Mucosa of descending colon (tissue), 3 donors: ENCODE measurements around the gene KRT4. TPM values are rescaled to one million over a fixed set of nuclear protein-coding genes. Genes with fewer than 3 reads are reported as not detected.
"Not testable (repeated sequence)": the region's sequence is repeated elsewhere in the genome, so short reads cannot be mapped to it uniquely, and the experiment has no call there.

ENCODE experiments used
- ATAC-seq: fragments of 200-7000 bp; cut with Tn5 transposase; one replicate; pipeline ENCODE4 v1.9.1; 2020; ENCODE audit warnings: mild to moderate bottlenecking, moderate library complexity
- DNase-seq, 3 donors: peaks; one replicate each; pipeline ENCODE4 v3.0.0-alpha.2; 2020
- H3K36me3 ChIP-seq: fragments of 200-600 bp; one replicate; pipeline ENCODE4 v1.8.0; 2021; ENCODE audit warnings: low read depth, mild to moderate bottlenecking
- H3K4me1 ChIP-seq: fragments of 200-600 bp; one replicate; pipeline ENCODE4 v1.8.0; 2021; ENCODE audit warnings: low read depth, mild to moderate bottlenecking
- H3K4me3 ChIP-seq: fragments of 200-600 bp; one replicate; pipeline ENCODE4 v1.8.0; 2021; ENCODE audit warnings: mild to moderate bottlenecking
- H3K9me3 ChIP-seq: fragments of 200-600 bp; one replicate; pipeline ENCODE4 v1.8.0; 2021; ENCODE audit warnings: mild to moderate bottlenecking
- intact Hi-C, 2 donors: fragments of 100-400 bp; cut with DNase I in 1 of 2; cut with micrococcal nuclease in 1 of 2; formaldehyde crosslinking; loops; one replicate each; pipeline versions ENCODE4 v1.11.0 to v1.11.1; 2022; cut with DNase I, micrococcal nuclease
- total RNA-seq, 3 donors: library from RNA; stranded (reverse); fragmentation: NEBNext Ultra II Directional in 2 of 3; extraction: Animal tissue kit (Norgen Biotek cat#: 25700) in 2 of 3; gene quantifications; one replicate each; pipeline versions ENCODE4 v1.2.1 to v1.2.4, GENCODE V29; 2021 to 2023
- TF ChIP-seq, protein P1 (sequence below): fragments of 200-600 bp; IDR thresholded peaks from one replicate; pipeline ENCODE4 v1.8.0; 2022; ENCODE audit warnings: antibody characterized with exemption, mild to moderate bottlenecking
- donor health status: DM: no; HTN: no; CAD: no; lungs with moderate emphysema.
- donor health status: DM: no; HTN: no; CAD: no.
- donor health status: DM: no; HTN: yes; CAD: no.

KRT4 gene
- total RNA-seq, 3 donors from 2014 or later: not detected

GRCh38 chr12:52796839-52797528, 16.9 kb downstream of the KRT4 start:
- H3K9me3 ChIP-seq: no peaks in the 10 kb centered on the region
- TF ChIP-seq, protein P1, sequence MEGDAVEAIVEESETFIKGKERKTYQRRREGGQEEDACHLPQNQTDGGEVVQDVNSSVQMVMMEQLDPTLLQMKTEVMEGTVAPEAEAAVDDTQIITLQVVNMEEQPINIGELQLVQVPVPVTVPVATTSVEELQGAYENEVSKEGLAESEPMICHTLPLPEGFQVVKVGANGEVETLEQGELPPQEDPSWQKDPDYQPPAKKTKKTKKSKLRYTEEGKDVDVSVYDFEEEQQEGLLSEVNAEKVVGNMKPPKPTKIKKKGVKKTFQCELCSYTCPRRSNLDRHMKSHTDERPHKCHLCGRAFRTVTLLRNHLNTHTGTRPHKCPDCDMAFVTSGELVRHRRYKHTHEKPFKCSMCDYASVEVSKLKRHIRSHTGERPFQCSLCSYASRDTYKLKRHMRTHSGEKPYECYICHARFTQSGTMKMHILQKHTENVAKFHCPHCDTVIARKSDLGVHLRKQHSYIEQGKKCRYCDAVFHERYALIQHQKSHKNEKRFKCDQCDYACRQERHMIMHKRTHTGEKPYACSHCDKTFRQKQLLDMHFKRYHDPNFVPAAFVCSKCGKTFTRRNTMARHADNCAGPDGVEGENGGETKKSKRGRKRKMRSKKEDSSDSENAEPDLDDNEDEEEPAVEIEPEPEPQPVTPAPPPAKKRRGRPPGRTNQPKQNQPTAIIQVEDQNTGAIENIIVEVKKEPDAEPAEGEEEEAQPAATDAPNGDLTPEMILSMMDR: no peak
- H3K36me3 ChIP-seq: no peaks in the 10 kb centered on the region
- intact Hi-C loops: no loop called here
- H3K4me1 ChIP-seq: peaks cover 8% of the 10 kb centered on the region
- DNase-seq (no peak), ATAC-seq (no peak)
- H3K4me3 ChIP-seq: no peak overlapping the region

GRCh38 chr12:52796429-52796794, 17.5 kb downstream of the KRT4 start:
- ATAC-seq: no peak
- H3K36me3 ChIP-seq: no peaks in the 10 kb centered on the region
- no peak for DNase-seq
- TF ChIP-seq, protein P1: no peak
- H3K9me3 ChIP-seq: no peaks in the 10 kb centered on the region
- H3K4me3 ChIP-seq: no peak overlapping the region
- peaks cover 8% of the 10 kb centered on the region for H3K4me1 ChIP-seq
- intact Hi-C loops: no loop called here

DNA sequence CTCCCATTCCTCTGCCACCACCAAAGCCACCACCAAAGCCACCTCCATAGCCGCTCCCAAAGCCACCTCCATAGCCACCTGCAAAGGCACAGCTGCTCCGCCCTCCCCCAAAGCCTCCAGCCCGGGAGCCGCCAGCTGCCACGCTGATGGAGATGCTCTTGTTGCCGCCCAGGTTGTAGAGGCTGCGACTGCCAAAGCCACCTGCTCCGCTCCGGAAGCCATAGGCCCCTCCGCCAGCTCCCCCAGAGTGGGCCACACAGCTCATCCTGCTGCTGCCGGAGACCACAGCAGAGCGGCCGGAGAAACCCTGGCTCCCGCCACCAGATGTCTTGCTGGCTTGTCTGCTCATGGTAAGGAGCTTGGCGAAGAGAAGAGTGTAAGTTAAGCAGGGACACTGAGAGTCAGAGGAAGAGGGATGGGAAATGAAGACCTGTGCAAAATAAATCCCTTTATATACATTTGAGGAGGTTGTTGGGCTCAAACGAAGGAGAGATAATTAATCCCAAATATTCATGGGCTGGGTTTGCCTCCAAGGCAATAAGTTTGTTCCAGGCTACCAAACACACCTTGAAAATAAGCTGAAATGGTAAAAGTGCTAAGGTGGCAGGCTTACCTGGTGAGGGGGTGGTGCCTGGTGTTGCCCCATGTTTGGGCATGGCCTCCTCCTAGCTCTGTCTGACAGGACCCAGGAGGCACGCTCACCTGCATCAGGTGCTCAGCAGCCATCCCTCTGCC, 18.1 kb downstream of the KRT4 start, which contains the start of gene KRT3:
Gene KRT3, minus strand, starts transcription at position 424 of the 735 bp plus-strand sequence. Its CDS starts 75 bp downstream, at position 349.
- Histone ChIP-seq H3K4me3 (no peak within 1 kb of the TSS), H3K4me1 (peaks cover 7% of the 10 kb centered on the region), H3K9me3 (no peaks in the 10 kb centered on the region), H3K36me3 (no peaks in the 10 kb centered on the region)
- DNase-seq (no peak), ATAC-seq (no peak)
- intact Hi-C loops: no loop called here
- TF ChIP-seq, protein P1: no peak

- H3K36me3 ChIP-seq, intact Hi-C loops, ATAC-seq, H3K9me3 ChIP-seq, H3K4me3 ChIP-seq, DNase-seq, H3K4me1 ChIP-seq: not testable (repeated sequence)
These were observed 18.6 kb downstream of the KRT4 start for GRCh38 chr12:52795332-52795674.

DNA sequence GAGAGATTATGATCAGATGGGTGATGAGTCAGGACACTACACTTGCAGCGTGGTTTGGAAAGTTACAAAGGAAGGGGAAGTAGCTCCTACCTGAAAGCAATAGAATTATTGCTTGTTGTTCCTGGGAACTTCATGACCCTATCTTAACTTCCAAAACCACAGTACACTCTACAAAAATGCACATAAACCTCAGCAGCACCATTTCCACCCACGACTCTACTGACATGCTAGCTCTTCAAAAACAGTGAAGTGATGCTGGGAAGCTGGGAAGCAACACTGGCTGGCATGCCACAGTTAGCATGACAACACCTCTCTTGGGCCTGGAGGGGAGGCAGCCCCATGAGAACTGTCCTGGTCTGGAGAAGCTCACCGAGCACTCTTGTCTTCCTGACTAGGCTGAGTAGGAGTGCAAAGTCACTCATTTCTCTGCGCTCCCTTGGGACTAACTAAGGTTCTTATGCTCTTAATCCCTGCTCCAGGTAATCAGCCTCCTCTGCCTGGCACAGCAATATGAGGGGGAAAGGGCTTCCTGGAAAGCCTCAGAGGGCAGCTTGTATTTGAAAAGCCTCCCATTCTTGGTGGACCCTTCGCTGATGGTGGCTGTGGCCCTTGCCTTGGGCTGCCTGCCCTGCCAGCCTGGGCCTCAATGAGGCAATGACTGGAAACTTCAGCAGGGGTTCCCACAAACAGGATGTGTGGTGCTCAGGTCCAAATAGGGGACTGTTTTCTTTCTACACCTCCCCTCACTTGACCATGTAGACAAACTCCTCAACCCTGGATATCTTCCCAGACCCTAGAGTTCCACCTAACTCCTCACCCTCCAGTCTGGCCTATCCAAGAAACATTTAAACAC, 19.2 kb downstream of the KRT4 start:
- H3K36me3 ChIP-seq: no peaks in the 10 kb centered on the region
- no peak overlapping the region for H3K4me3 ChIP-seq
- intact Hi-C loops: no loop called here
- DNase-seq (no peak), ATAC-seq (no peak)
- TF ChIP-seq, protein P1: no peak
- H3K9me3 ChIP-seq: no peaks in the 10 kb centered on the region
- H3K4me1 ChIP-seq: no peaks in the 10 kb centered on the region
